Liver (tissue), 3 donors: ENCODE data around the gene HS6ST3.

Experiments used
- EGR1 ChIP-seq, 2 donors: IDR thresholded peaks; 2 replicates each; pipeline ENCODE4 v1.6.1; 2016 to 2018; ENCODE audit warnings: antibody characterized with exemption in 2 of 2, low read depth in 2 of 2
- FOXA1 ChIP-seq: IDR thresholded peaks from 2 replicates; pipeline ENCODE4 v1.6.1; 2016; ENCODE audit warnings: antibody characterized with exemption
- FOXA2 ChIP-seq: IDR thresholded peaks from 2 replicates; pipeline ENCODE4 v1.6.1; 2016; ENCODE audit warnings: antibody characterized with exemption
- JUND ChIP-seq, 2 donors: IDR thresholded peaks; 2 replicates each; pipeline ENCODE4 v1.6.1; 2016; ENCODE audit warnings: antibody characterized with exemption in 2 of 2
- MAX ChIP-seq: IDR thresholded peaks from 2 replicates; pipeline ENCODE4 v1.6.1; 2016; ENCODE audit warnings: antibody characterized with exemption
- NR2F2 ChIP-seq: IDR thresholded peaks from 2 replicates; pipeline ENCODE4 v1.6.1; 2016; ENCODE audit warnings: antibody characterized with exemption
- RAD21 ChIP-seq, 2 donors: IDR thresholded peaks; 2 replicates each; pipeline ENCODE4 v1.6.1; 2016; ENCODE audit warnings: antibody characterized with exemption in 2 of 2, mild to moderate bottlenecking in 2 of 2
- REST ChIP-seq: IDR thresholded peaks from 2 replicates; pipeline ENCODE4 v1.6.1; 2016; ENCODE audit warnings: antibody characterized with exemption, mild to moderate bottlenecking
- RXRA ChIP-seq, 2 donors: IDR thresholded peaks; 2 replicates each; pipeline ENCODE4 v1.6.1; 2017 to 2018; ENCODE audit warnings: antibody characterized with exemption in 2 of 2, mild to moderate bottlenecking in 1 of 2
- TAF1 ChIP-seq: conservative IDR thresholded peaks from 2 replicates; pipeline ENCODE4 v1.6.1; 2016; ENCODE audit warnings: antibody characterized with exemption, mild to moderate bottlenecking
- YY1 ChIP-seq: IDR thresholded peaks from 2 replicates; pipeline ENCODE4 v1.6.1; 2016; ENCODE audit warnings: antibody characterized with exemption, mild to moderate bottlenecking
- TF ChIP-seq, protein P1 (sequence below): fragments of 150-350 bp; IDR thresholded peaks from 2 replicates; pipeline ENCODE4 v1.5.1; 2017; ENCODE audit warnings: improper control_type of control experiment, low read depth, low read length; ENCODE audit not compliant: missing input control
- donor health status: healthy.
- donor health status: healthy.

GRCh38 chr13:96532804-96533203 lies 442.9 kb downstream of the HS6ST3 start:
- TF ChIP-seq TAF1 = no peak
- no peak for TF ChIP-seq FOXA2
- TF ChIP-seq, protein P1, sequence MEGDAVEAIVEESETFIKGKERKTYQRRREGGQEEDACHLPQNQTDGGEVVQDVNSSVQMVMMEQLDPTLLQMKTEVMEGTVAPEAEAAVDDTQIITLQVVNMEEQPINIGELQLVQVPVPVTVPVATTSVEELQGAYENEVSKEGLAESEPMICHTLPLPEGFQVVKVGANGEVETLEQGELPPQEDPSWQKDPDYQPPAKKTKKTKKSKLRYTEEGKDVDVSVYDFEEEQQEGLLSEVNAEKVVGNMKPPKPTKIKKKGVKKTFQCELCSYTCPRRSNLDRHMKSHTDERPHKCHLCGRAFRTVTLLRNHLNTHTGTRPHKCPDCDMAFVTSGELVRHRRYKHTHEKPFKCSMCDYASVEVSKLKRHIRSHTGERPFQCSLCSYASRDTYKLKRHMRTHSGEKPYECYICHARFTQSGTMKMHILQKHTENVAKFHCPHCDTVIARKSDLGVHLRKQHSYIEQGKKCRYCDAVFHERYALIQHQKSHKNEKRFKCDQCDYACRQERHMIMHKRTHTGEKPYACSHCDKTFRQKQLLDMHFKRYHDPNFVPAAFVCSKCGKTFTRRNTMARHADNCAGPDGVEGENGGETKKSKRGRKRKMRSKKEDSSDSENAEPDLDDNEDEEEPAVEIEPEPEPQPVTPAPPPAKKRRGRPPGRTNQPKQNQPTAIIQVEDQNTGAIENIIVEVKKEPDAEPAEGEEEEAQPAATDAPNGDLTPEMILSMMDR = no peak
- no peak for TF ChIP-seq YY1
- no peak for TF ChIP-seq RAD21 (IDR thresholded peaks at IDR 0.05)
- TF ChIP-seq EGR1 (IDR thresholded peaks at IDR 0.05; ENCODE audit: low read depth in 2 of 2) = no peak
- no peak for TF ChIP-seq NR2F2
- no peak for TF ChIP-seq JUND (IDR thresholded peaks at IDR 0.05)
- TF ChIP-seq MAX = no peak
- TF ChIP-seq REST = no peak
- no peak for TF ChIP-seq FOXA1
- TF ChIP-seq RXRA (IDR thresholded peaks at IDR 0.05) = no peak
